Measurements from ENCODE around the gene ZBTB8A.
A peak's percentile ranks its signal among the peaks of the same experiment; 100 is the strongest.
"Not testable (repeated sequence)": the region's sequence is repeated elsewhere in the genome, so short reads cannot be mapped to it uniquely, and the experiment has no call there.

Gene ZBTB8A

GRCh38 chr1:32622806-32623681, 83.8 kb downstream of the ZBTB8A start:
- DNase-seq: no peak

GRCh38 chr1:32623775-32624174, 84.5 kb downstream of the ZBTB8A start:
- peak; percentile 38 for DNase-seq

- DNase-seq: no peak
Measured at GRCh38 chr1:32626176-32626575, 86.9 kb downstream of the ZBTB8A start.

- DNase-seq: no peak
Measured at GRCh38 chr1:32627596-32628162, 88.5 kb downstream of the ZBTB8A start.

- DNase-seq: not testable (repeated sequence)
Measured at GRCh38 chr1:32630173-32630572, 90.9 kb downstream of the ZBTB8A start.

- DNase-seq: no peak
Measured at GRCh38 chr1:32632829-32633228, 93.6 kb downstream of the ZBTB8A start.

GRCh38 chr1:32635508-32636277, 96.5 kb downstream of the ZBTB8A start:
- no peak for DNase-seq

- DNase-seq: no peak
Measured at GRCh38 chr1:32636914-32637645, 97.9 kb downstream of the ZBTB8A start.

- no peak for DNase-seq
Measured at GRCh38 chr1:32639489-32640075, 100.4 kb downstream of the ZBTB8A start.

- not testable (repeated sequence) for DNase-seq
Measured at GRCh38 chr1:32642292-32642827, 103.1 kb downstream of the ZBTB8A start.

- DNase-seq: no peak
Measured at GRCh38 chr1:32644426-32644825, 105.2 kb downstream of the ZBTB8A start.

GRCh38 chr1:32647308-32648134, 108.3 kb downstream of the ZBTB8A start:
- no peak for DNase-seq

- peak; percentile 86 for DNase-seq
Measured at GRCh38 chr1:32650248-32650751, 111.1 kb downstream of the ZBTB8A start, which contains the start of gene ZBTB8OS. Gene ZBTB8OS (minus strand): TSS chr1:32650550. CDS start chr1:32650529, 21 bp downstream.

- DNase-seq: peak; percentile 98
Measured at GRCh38 chr1:32650752-32651460, 111.7 kb downstream of the ZBTB8A start, which contains the start of gene RBBP4. Gene RBBP4 (plus strand): TSS chr1:32651208. CDS start chr1:32651307, 99 bp downstream.

GRCh38 chr1:32651461-32652073, 112.3 kb downstream of the ZBTB8A start:
- no peak for DNase-seq

- DNase-seq: no peak
Measured at GRCh38 chr1:32652244-32652962, 113.2 kb downstream of the ZBTB8A start.

All from activated naive CD4-positive, alpha-beta T cell treated with anti-CD3 and anti-CD28 coated beads, Interleukin-2, amount 50 U/mL, for 16 hours (primary cell).